Effector memory CD8-positive, alpha-beta T cell (primary cell): ENCODE measurements around the gene CHEK2.

Experiments used
- ATAC-seq: fragments of 150-1000 bp; cut with Tn5 transposase; replicated peaks from 2 replicates; pipeline ENCODE4 v1.10.0; 2021; ENCODE audit warnings: mild to moderate bottlenecking, moderate library complexity
- DNase-seq, 3 experiments: peaks; one replicate each; pipeline ENCODE4 v3.0.0; 2021
- H3K27ac Mint-ChIP-seq, 2 donors: one replicate each; pipeline ENCODE4 v1.8.0; 2022; ENCODE audit warnings: mild to moderate bottlenecking in 2 of 2, mixed read lengths in 2 of 2, moderate library complexity in 2 of 2
- H3K27me3 Mint-ChIP-seq, 2 donors: one replicate each; pipeline ENCODE4 v1.8.0; 2022; ENCODE audit warnings: mixed read lengths in 2 of 2
- H3K36me3 Mint-ChIP-seq: one replicate; pipeline ENCODE4 v1.8.0; 2022; ENCODE audit warnings: mild to moderate bottlenecking, moderate library complexity, mixed read lengths; ENCODE audit not compliant: insufficient read depth
- H3K4me1 Mint-ChIP-seq, 2 donors: one replicate each; pipeline ENCODE4 v1.8.0; 2022; ENCODE audit warnings: low read depth in 2 of 2, mixed read lengths in 2 of 2
- H3K4me3 Mint-ChIP-seq, 2 donors: one replicate each; pipeline ENCODE4 v1.8.0; 2022; ENCODE audit warnings: mild to moderate bottlenecking in 2 of 2, mixed read lengths in 2 of 2, moderate library complexity in 2 of 2
- H3K9me3 Mint-ChIP-seq, 2 donors: one replicate each; pipeline ENCODE4 v1.8.0; 2022; ENCODE audit warnings: mixed read lengths in 2 of 2

Gene CHEK2

DNA sequence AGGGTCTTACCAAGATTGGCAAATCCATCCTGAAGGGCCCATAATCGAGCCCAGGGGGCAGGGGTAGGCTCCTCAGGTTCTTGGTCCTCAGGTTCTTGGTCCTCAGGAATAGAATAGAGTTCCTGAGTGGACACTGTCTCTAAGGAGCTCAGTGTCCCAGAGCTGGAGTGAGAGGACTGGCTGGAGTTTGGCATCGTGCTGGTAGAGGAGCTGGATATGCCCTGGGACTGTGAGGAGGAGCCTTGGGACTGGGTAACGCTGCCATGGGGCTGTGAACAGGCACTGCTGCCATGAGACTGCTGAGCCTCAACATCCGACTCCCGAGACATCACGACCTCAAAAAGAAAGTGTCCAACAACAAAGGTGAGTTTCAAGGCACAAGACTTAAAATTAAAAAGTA, 7.2 kb downstream of the CHEK2 start:
- no peaks in the 10 kb centered on the region for H3K4me1 Mint-ChIP-seq
- H3K27me3 Mint-ChIP-seq: no peaks in the 10 kb centered on the region
- no peak overlapping the region for H3K4me3 Mint-ChIP-seq
- H3K27ac Mint-ChIP-seq: peak overlapping the region in 1 of 2 donors; percentile 16
- ATAC-seq: no peak
- H3K9me3 Mint-ChIP-seq: no peaks in the 10 kb centered on the region
- DNase-seq: no peak
- H3K36me3 Mint-ChIP-seq: peaks cover 7% of the 10 kb centered on the region

DNA sequence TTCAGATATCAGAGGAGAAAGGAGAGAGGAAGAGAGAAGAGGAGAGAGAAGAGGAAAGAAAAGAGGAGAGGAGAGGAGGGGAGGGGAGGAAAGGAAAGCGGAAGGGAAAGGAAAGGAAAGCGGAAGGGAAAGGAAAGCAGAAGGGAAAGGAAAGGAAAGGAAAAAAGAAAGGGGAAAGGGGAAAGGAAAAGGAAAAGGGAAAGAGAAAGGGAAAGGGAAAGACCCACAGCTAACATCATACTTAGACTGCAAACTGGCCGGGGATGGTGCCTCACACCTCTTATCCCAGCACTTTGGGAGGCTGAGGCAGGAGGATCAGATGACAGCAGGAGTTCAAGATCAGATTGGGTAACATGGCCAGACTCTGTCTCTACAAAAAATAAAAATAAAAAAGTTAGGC, 11.4 kb downstream of the CHEK2 start:
- peaks cover 7% of the 10 kb centered on the region for H3K36me3 Mint-ChIP-seq
- ATAC-seq: no peak
- no peaks in the 10 kb centered on the region for H3K9me3 Mint-ChIP-seq
- no peak for DNase-seq
- H3K4me3 Mint-ChIP-seq: no peak overlapping the region
- H3K27ac Mint-ChIP-seq: peak overlapping the region in 1 of 2 donors; percentile 64
- H3K4me1 Mint-ChIP-seq: no peaks in the 10 kb centered on the region
- no peaks in the 10 kb centered on the region for H3K27me3 Mint-ChIP-seq

DNA sequence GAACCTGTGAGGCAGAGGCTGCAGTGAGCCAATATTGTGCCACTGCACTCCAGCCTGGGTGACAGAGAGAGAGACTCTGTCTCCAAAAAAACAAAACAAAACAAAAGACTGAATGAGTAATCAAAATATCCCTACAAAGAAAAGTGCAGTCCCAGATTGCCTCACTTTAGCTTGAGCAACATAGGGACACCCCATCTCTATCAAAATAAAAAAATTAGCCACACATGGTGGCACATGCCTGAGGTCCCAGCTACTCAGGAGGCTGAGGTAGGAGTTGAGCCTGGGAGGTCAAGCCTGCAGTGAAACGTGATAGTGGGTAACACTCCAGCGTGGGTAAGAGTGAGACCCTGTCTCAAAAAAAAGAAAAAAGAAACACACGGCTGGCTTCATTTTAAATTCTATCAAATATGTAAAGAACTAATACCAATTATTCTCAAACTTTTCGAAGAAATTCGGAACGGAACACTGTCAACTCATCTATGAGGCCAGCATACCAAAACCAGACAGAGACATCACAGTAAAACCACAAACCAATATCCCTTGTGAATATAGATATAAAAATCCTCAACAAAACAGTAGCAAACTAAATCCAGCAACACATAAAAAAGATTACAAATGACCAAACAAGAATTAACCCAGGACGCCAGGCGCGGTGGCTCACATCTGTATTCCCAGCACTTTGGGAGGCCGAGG, 12.9 kb downstream of the CHEK2 start:
- H3K4me1 Mint-ChIP-seq: no peaks in the 10 kb centered on the region
- H3K9me3 Mint-ChIP-seq: no peaks in the 10 kb centered on the region
- H3K4me3 Mint-ChIP-seq: no peak overlapping the region
- no peaks in the 10 kb centered on the region for H3K27me3 Mint-ChIP-seq
- ATAC-seq (no peak), DNase-seq (no peak)
- peak overlapping the region in 1 of 2 donors; percentile 35 for H3K27ac Mint-ChIP-seq
- peaks cover 9% of the 10 kb centered on the region for H3K36me3 Mint-ChIP-seq

DNA sequence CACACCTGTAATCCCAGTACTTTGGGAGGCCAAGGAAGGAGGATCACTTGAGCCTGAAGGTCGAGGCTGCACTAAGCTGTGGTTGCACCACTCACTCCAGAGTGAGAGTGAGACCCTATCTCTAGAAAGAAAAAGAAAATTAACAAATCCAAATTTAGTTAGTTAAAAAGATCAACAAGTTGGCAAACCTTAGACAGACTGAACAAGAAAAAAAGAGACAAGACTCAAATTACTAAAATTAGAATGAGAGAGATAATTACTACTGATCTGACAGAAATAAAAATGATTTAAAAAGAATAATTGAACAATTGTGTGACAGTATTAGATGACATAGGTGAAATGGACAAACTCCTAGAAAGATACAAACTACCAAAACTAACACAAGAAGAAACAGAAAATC, 13.6 kb downstream of the CHEK2 start:
- Mint-ChIP-seq H3K4me1 (no peaks in the 10 kb centered on the region), H3K9me3 (no peaks in the 10 kb centered on the region), H3K4me3 (no peak overlapping the region), H3K36me3 (peaks cover 5% of the 10 kb centered on the region), H3K27ac (no peak overlapping the region), H3K27me3 (no peaks in the 10 kb centered on the region)
- ATAC-seq (no peak), DNase-seq (no peak)

DNA sequence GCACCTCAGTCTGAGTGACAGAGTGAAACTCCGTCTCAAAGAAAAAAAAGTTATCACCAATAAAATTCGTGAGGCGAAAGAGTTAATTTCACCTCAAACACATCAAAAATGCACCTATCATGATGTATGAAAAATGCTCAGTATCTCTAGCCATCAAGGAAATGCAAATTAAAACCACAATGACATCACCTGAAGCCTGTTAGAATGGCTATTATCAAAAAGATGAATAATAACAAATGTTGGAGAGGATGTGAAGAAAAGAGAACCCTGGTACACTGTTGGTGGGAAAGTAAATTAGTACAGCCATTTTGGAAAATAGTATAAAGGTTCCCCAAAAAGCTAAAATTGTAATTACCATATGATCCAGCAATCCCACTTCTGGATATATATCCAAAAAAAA, 23.6 kb downstream of the CHEK2 start:
- H3K9me3 Mint-ChIP-seq: no peaks in the 10 kb centered on the region
- H3K36me3 Mint-ChIP-seq: peaks cover 6% of the 10 kb centered on the region
- no peak overlapping the region for H3K4me3 Mint-ChIP-seq
- ATAC-seq: no peak
- no peak for DNase-seq
- no peaks in the 10 kb centered on the region for H3K27me3 Mint-ChIP-seq
- H3K4me1 Mint-ChIP-seq: peaks cover 7 to 21% of the 10 kb centered on the region in 2 donors
- no peak overlapping the region for H3K27ac Mint-ChIP-seq

DNA sequence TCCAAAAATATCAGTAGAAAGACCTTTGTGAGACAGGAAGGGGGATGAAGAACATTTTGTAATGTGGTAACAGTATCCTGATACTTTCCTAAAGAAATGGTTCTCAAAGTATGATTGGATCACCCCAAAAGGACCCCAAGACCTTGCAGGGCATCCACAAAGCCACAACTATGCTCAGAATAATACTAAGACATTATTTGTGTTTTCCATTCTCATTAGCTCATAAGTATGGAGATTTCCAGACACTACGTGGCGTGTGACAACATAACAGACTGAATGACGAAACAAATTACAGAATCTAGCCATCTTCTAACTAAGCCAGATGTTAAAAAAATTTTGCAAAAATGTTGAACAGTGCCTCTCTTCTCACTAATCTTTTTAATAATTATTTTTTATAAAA, 24.9 kb downstream of the CHEK2 start:
- peaks cover 6% of the 10 kb centered on the region for H3K36me3 Mint-ChIP-seq
- peaks cover 7 to 21% of the 10 kb centered on the region in 2 donors for H3K4me1 Mint-ChIP-seq
- H3K27me3 Mint-ChIP-seq: no peaks in the 10 kb centered on the region
- no peak overlapping the region for H3K4me3 Mint-ChIP-seq
- ATAC-seq (no peak), DNase-seq (no peak)
- H3K9me3 Mint-ChIP-seq: no peaks in the 10 kb centered on the region
- H3K27ac Mint-ChIP-seq: no peak overlapping the region

DNA sequence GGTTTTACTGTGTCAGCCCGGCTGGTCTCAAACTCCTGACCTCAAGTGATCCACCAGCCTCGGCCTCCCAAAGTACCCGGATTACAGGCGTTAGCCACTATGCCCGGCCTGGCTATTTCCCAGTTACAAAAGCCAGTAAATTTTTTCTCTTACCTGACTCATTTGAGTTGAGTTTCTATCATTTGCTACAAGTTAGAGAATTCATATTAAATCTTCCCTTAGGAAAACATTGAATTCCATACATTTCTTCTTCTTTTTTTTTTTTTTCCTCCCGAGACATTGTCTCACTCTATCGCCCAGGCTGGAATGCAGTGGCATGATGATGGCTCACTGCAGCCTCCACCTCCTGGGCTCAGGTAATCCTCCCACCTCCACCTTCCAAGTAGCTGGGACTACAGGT, 26.0 kb downstream of the CHEK2 start:
- H3K9me3 Mint-ChIP-seq: no peaks in the 10 kb centered on the region
- peak overlapping the region in 1 of 2 donors; percentile 20 for H3K27ac Mint-ChIP-seq
- no peak for ATAC-seq
- H3K36me3 Mint-ChIP-seq: peaks cover 6% of the 10 kb centered on the region
- DNase-seq: no peak
- H3K4me3 Mint-ChIP-seq: no peak overlapping the region
- no peaks in the 10 kb centered on the region for H3K27me3 Mint-ChIP-seq
- H3K4me1 Mint-ChIP-seq: peaks cover 7 to 21% of the 10 kb centered on the region in 2 donors

DNA sequence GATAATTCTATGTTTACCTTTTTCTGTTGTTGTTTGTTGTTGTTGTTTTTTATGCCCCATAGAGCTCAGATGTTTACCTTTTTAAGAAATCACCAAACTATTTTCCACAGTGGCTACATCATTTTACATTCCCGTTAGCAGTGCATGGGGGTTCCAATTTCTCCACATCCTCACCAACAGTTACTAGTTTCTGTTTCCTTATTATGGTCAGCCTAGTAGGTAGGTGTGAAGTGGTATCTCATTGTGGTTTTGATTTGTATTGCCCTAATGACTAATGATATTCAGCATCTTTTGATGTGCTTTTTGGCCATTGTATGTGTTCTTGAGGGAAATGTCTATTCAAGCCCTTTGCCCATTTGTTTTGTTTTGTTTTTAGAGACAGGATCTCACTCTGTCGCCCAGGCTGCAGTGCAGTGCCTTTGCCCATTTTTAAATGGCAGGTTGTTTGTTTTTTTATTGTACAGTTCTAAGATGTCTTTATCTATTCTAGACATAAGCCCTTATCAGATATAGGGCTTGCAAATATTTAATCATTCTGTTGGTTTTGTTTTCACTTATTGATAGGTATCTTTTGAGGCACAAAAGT, 27.5 kb downstream of the CHEK2 start:
- Mint-ChIP-seq H3K36me3 (peaks cover 6% of the 10 kb centered on the region), H3K27me3 (no peaks in the 10 kb centered on the region), H3K27ac (peak overlapping the region in 1 of 2 donors; percentile 81), H3K4me3 (no peak overlapping the region), H3K4me1 (peaks cover 7 to 21% of the 10 kb centered on the region in 2 donors), H3K9me3 (no peaks in the 10 kb centered on the region)
- ATAC-seq (peak; percentile 71), DNase-seq (no peak)

DNA sequence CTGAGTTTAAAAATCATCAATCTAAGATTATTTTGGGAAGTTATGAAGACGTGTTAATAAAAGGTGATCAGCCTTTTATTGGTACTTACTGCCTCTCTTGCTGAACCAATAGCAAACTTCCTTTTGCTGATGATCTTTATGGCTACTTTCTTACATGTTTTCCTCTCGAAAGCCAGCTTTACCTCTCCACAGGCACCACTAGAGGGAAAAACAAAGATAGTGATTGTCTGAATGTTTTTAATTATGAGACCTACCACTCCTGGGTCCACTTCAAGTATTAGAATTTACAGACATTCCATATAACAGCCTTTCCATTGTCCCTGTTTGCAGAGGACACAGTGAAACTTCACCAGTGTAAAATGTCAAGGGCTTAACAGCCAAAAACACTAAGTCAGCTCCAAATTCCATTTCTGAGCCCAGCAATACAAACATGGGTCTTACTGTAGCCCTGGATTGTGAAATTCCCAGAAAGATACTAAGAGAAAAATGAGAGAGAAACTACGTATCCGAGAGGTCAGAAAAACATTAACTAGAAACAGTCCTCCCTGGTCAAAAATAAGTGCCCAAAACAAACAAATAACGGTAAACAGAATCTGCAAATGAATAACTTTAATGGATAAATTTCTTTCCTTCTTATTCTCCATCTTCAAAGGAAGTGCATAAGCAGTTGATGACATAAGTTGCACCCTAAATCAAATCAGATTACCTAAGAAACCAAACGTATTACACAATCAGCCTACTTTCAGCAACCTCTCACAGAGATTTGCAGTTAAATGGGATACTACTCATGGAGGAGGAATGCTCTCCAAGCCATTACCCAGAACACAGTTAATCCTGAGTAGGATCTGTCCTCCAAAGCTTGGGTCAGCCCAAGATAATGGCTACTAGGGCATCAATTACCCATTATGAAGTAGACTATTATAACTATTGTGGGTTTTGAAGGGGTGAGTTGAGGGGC, 29.5 kb downstream of the CHEK2 start:
- H3K27ac Mint-ChIP-seq: peak overlapping the region in 1 of 2 donors; percentile 63
- H3K4me3 Mint-ChIP-seq: no peak overlapping the region
- no peaks in the 10 kb centered on the region for H3K9me3 Mint-ChIP-seq
- H3K27me3 Mint-ChIP-seq: no peaks in the 10 kb centered on the region
- no peak for ATAC-seq
- peaks cover 7 to 15% of the 10 kb centered on the region in 2 donors for H3K4me1 Mint-ChIP-seq
- no peak for DNase-seq
- H3K36me3 Mint-ChIP-seq: peaks cover 6% of the 10 kb centered on the region

DNA sequence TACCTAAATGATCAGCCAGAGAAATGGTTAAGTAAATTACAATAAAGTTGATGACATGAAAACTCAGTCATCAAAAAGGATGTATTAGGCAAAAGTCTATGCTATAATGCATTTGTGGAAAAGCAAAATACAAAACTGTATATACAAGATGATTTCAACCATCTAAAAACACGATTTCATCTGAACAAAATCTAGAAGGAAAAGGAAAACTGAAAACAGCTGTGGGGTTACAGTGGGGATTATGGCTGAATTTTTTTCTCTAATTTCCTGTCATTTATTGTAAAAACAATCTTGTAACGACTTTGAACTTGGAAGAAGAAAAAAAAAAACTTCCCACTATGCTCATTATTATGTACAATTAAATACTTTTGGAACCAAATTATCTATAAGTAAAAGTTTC, 30.3 kb downstream of the CHEK2 start:
- Mint-ChIP-seq H3K9me3 (no peaks in the 10 kb centered on the region), H3K27me3 (no peaks in the 10 kb centered on the region), H3K36me3 (peaks cover 9% of the 10 kb centered on the region), H3K4me3 (no peak overlapping the region), H3K4me1 (peaks cover 7 to 15% of the 10 kb centered on the region in 2 donors), H3K27ac (peak overlapping the region in 1 of 2 donors; percentile 63)
- ATAC-seq: no peak
- no peak for DNase-seq

DNA sequence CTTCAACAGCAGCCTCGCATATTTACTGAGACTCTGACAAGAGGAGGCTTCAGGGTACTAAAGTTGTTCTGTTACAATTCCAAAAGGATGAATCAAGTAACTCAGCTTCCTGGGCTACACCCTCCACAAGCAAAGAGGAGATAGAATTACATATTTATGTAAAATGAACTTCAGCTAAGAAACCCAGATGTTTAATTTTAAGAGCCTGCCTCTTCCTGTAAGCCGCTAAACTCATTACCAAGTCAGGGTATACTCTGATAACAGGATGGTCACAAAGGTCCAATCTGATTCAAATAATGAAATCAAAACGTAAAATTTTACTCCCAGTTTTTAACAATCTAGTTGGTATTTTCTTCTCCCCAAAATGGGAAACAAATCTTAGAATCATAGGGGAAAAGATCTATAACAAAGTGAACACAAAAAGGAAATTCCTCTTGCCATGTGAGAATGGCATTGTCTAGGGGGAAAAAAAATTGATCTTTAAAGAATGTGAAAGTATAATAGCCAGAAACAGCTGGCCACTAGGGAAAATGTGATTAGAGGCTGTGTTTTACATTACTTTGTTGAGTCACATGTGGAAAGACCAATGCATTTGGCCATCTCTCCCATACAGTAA, 30.9 kb downstream of the CHEK2 start:
- peaks cover 7 to 15% of the 10 kb centered on the region in 2 donors for H3K4me1 Mint-ChIP-seq
- H3K9me3 Mint-ChIP-seq: no peaks in the 10 kb centered on the region
- ATAC-seq: no peak
- H3K36me3 Mint-ChIP-seq: peaks cover 9% of the 10 kb centered on the region
- no peak overlapping the region for H3K27ac Mint-ChIP-seq
- no peak for DNase-seq
- no peak overlapping the region for H3K4me3 Mint-ChIP-seq
- no peaks in the 10 kb centered on the region for H3K27me3 Mint-ChIP-seq

DNA sequence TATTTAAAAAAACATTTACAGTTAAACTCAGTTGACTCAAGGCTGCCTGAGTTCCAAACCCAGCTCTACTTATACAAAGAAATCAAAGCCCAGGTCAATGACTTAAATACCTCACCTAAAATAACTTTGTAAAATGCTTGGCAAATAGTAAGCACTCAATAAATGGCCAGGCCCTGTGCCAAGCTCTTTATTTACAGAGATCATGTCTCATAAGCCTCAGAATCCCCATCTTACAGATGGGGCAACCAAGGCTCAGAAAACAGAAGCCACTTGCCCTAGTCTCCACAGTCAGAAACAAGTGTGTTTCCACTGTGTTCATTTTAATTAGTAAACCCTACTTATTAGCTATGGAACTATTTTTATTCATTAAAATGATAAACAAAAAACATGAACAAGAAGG, 31.5 kb downstream of the CHEK2 start:
- H3K27me3 Mint-ChIP-seq: no peaks in the 10 kb centered on the region
- no peak overlapping the region for H3K27ac Mint-ChIP-seq
- H3K36me3 Mint-ChIP-seq: peaks cover 10% of the 10 kb centered on the region
- ATAC-seq (no peak), DNase-seq (no peak)
- H3K4me1 Mint-ChIP-seq: peaks cover 7 to 14% of the 10 kb centered on the region in 2 donors
- no peaks in the 10 kb centered on the region for H3K9me3 Mint-ChIP-seq
- H3K4me3 Mint-ChIP-seq: no peak overlapping the region

DNA sequence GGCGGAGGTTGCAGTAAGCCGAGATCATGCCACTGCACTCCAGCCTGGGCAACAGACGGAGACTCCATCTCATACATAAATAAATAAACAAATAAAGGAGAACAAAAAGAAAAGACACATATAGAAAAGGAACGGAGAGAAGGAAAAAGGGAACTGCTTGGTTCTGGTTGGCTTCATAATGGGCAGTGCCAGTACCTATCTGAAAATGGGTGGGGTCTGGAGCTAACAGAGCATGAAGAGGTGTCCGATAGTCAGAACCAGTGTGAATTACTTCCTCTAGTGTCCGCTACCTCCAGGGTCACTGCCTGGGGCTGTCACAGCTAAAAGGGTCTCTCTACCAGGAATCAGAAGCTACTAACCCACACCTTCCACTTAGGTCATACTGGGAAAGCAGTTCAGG, 34.8 kb downstream of the CHEK2 start:
- ATAC-seq: no peak
- Mint-ChIP-seq H3K36me3 (peaks cover 15% of the 10 kb centered on the region), H3K27me3 (no peaks in the 10 kb centered on the region), H3K4me1 (no peaks in the 10 kb centered on the region), H3K9me3 (no peaks in the 10 kb centered on the region), H3K4me3 (no peak overlapping the region), H3K27ac (no peak overlapping the region)
- DNase-seq: no peak
